AG08395 (cell line): ENCODE measurements around the gene DPF3.
"Not testable (repeated sequence)": the region's sequence is repeated elsewhere in the genome, so short reads cannot be mapped to it uniquely, and the experiment has no call there.

Experiments used
- DNase-seq: peaks from one replicate; pipeline ENCODE4 v3.0.0; 2012; ENCODE audit warnings: mixed read lengths, low spot score

DPF3 gene

DNA sequence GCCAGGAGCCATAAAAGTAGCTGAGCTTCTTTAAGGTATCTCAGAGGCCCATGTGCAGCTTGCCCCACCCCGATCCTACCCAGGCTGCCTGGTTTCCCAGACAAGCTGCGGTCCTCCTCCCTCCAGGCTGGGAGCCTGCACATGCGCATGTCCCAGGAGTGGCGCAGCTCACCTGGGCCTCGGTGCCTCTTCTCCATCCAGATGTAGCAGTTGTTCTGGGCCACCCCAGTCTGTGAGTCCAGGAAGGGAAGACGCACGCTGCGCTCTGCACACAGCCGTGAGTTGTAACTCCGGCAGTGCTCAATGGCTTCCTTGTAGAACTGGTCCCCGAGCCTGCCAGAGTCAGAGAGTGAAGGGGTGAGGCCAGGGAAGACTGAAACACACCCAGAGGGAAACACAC, 122.3 kb downstream of the DPF3 start:
- no peak for DNase-seq

DNA sequence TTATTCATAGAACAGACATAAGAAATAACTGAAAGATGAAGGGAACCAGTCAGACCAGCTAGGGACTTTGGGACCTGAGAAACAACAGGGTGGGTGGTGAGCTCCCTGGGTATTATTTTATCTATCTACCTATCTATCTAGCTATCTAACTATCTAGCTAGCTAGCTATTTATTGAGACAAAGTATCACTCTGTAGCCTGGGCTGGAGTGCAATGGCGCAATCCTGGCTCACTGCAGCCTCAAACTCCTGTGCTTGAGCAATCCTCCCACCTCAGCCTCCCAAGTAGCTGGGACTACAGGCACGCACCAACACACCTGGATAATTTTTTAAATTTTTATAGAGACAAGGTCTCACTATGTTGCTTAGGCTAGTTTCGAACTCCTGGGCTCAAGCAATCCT, 127.6 kb downstream of the DPF3 start:
- no peak for DNase-seq

DNA sequence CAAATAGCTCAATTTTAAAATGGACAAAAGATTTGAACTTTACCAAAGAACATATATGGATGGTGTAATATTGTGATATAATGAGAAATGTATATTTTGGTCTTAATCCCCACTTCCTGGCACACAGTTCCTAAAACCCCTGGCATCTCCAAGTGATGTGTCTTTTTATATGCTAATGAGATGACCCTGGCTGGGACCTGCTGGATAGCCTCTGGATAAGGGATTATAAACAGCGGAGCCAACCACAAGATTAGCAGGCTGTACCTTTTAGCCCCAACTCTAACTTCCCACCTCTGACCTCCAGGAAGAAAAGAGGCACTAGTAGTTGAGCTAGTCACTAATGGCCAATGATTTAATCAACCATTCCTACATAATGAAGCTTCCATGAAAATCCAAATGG, 130.0 kb downstream of the DPF3 start:
- no peak for DNase-seq

DNA sequence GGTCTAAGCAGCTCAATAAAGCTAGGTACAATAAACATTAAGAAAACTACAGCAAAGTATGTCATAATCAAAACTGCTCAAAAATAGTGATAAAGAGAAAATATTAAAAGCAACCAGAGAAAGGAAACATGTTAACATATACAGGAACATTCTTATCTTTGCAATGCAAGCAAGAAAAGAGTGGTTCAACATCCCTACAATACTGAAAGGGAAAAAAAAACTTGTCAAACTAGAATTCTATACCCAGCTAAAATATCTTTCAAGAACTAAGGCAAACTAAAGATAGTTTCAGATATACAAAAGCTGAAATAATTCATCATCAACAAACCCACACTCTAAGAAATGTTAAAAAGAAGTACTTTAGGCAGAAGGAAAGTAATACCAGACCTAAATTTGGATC, 134.2 kb downstream of the DPF3 start:
- no peak for DNase-seq

DNA sequence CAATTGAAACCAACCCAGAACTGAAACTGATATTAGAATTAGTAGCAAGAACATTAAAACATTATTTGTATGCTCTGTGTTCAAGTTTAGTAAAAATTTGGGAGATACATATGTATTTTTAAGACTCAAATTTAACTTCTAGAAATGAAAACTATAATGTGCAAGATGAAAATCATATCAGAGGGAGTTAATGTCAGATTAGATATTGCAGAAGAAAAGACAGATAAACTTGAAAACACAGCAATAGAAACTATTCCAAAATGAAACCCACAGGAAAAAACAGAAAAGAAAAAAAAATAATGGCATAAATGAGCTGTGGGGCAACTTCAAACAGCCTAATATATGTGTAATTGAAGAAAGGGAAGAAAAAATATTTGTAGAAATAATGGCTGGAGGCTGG, 134.9 kb downstream of the DPF3 start:
- DNase-seq: no peak

DNA sequence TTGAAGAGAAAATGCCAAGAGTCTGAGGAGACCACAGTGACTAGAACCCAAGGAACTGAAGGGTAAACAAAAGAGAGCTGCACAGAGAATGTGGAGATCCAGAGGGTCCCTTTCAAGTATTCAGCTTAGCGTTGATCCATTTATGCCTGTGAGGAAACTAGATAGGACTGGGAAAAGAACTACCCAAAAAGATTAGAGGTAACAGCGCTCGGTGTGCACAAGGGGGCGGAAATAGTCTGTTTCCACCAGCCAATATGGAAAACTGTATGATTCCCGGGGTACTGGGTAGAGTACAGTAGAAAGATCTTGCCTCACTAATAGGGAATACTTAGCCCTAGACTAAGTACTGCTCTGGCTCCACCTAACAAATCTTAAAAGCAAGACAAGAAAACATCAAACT, 135.5 kb downstream of the DPF3 start:
- no peak for DNase-seq

DNA sequence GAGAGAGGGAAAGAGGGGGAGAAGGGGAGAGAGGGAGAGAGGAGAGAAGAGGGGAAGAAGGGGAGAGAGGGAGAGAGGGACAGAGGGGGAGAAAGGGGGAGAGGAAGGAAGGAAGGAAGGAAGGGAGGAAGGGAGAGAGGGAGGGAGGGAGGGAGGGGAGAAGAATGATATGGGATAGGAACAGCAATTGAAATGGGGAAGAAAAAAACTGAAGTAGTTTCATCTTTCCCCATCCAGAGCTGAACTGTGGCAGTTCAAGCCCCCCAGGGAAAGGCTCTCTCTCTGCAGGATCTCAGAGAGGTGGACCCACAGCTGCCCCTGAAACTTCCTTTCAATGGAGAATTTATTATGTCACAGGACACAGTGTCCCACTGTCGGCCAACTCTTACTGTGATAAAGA, 136.9 kb downstream of the DPF3 start:
- DNase-seq: no peak

DNA sequence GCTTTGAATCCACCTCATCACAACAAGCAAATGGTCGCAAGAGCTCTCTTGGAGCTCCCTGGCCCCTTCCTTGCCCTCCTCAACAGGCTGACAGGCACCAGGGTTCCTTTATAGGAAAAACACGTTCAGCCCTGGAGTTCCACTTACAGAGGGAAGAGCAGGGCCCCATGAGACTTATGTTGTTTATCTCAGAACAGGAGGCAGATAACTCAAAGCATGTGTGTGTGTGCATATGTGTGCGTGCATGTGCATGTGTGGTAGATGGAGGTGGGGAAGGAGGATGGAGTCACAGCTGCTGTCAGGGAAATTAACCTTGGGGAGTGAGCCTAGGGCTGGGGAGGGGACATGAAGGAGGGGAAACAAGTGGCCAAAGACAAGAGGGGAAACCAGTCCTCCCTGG, 138.1 kb downstream of the DPF3 start:
- DNase-seq: no peak

DNA sequence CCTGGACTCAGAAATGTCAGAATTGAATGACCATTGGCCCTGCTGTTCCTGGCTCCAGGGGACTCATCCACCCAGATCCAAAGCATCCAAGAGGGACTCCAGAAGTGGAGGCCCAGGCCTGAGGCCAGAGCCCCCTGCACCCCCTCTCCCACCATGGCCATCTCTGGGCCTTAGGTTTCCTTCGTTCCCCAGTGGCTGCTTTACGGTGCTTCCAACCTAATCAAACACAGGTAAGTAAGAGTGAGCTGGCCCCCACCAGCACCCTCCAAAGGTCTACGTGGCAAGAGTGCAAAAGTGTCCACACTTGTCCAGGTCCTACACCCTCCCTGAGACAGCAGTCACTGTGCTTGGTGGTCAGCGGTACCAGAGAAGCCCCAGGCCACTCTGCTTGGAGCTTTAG, 139.0 kb downstream of the DPF3 start:
- DNase-seq: no peak

DNA sequence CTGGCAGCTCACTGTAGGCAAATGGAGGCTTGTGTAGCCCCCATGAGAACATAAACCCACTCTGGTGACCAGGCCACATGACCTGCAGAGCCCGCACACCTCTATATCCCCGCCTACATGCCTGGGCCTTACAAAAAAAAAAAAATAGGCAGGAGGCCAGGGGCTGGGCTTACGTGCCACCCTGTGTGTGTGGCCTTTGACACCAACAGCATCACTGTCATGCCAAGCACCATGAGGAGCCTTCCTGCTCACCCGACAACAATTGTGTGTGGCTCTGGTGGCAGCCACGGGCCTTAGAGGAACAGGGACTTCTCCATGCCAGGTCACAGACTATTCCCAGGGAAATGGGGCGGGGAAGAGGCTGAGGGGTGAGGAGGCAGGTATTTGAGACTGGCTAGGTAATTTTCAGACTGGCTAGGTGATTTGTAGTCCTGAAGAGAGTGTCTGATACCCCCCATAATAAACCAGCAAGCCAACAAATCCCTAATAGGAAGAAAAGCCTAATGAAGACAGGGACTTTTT, 140.0 kb downstream of the DPF3 start:
- DNase-seq: no peak

DNA sequence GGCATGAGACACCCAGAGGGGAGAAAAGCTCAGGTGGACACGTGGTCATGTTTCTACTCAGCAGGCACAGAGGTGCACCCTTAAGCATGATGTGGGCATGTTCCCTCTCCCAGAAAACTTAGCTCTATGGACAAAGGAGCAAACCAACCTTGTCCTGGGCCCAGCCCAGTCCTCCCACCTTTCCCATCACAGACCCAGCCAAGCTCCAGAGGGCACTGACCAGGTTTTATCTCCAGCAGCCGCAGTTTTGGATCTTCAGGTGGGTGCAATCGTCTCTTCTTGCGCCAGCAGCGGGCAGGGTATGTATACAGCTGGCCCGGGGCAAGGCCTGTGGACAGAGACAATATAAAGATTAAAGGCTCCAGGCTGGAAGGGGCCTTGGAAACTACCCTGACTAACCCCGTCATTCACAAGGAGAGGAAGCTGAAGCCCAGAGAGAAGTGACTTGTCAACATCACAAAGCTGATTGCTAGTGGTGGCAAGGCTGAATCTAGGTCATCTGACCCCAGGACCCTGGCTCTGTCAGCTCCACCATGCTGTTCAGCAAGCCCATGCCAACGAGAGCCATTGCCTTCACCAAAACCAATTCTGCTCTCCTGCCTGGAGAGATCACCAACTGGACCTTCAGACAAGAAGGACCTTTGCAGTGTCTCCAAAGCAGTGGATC, 140.7 kb downstream of the DPF3 start:
- DNase-seq: no peak

DNA sequence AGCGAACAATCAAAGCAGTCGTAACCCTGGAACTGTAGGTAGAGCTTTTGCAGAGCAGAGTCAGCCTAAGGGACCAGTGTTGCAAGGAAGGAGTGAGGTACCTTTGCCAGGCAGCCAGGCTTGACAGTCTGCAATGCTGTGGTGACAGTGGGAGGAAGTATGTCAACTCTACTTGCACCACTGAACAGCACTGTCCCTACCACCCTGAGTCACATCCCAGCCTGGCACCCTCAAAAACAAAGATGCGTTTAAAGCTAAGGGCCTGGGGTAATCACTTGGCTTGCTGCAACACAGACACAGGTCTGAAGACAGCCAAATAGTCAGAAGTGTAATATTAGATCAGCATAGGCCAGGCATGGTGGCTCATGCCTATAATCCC, 141.9 kb downstream of the DPF3 start:
- DNase-seq: no peak

DNA sequence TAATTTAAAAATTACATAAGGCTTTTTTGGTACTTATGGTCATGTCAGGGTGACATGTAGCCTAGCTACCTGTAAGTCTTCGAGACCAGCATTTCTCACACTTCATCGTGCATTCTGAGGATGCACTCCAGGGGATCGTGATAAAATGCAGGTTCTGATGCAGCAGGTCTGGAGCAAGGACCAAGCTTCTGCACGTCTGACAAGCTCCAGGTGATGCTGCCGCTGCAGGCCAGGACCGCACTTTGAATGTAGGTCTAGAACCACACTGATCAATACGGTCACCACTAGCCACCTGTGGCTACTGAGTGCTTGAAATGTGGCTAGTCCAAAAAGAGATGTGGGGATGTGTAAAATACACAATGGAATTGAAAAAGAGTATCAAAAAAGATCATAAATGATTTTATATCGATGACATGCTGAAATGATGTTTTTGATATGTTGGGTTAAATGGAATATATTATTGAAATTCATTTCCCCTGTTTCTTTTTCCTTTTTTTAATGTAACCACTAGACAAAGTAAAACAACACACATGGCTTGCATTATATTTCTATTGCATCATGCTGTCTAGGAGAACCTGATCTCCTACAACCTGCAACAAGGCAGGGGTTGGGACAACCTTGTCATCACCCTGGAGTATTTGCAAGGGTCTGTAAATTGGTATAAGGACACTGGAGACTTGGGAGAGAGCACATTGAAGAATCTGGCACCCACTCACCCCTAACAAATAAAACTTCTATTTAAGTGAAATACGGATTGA, 142.4 kb downstream of the DPF3 start:
- DNase-seq: no peak

DNA sequence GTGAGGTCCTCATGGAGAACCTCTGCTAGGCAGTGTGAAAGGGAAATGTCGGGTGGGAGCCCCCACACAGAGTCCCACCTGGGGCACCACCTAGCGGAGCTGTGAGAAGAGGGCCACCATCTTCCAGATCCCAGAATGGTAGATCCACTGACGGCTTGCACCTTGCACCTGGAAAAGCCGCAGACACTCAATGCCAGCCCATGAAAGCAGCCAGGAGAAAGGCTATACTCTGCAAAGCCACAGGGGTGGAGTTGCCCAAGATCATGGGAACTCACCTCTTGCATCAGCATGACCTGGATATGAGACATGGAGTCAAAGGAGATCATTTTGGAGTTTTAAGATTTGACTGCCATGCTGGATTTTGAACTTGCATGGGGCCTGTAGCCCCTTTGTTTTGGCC, 145.0 kb downstream of the DPF3 start:
- DNase-seq: not testable (repeated sequence)

DNA sequence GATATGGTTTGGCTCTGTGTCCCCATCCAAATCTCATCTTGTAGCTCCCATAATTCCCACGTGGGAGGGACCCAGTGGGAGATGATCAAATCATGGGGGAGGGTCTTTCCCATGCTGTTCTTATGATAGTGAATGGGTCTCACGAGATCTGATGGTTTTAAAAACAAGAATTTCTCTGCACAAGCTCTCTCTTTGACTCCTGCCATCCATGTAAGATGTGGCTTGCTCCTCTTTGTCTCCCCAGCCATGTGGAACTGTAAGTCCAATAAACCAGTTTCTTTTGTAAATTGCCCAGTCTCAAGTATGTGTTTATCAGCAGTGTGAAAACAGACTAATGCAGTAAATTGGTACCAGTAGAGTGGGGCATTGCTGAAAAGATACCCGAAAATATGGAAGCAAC, 146.2 kb downstream of the DPF3 start:
- DNase-seq: no peak

DNA sequence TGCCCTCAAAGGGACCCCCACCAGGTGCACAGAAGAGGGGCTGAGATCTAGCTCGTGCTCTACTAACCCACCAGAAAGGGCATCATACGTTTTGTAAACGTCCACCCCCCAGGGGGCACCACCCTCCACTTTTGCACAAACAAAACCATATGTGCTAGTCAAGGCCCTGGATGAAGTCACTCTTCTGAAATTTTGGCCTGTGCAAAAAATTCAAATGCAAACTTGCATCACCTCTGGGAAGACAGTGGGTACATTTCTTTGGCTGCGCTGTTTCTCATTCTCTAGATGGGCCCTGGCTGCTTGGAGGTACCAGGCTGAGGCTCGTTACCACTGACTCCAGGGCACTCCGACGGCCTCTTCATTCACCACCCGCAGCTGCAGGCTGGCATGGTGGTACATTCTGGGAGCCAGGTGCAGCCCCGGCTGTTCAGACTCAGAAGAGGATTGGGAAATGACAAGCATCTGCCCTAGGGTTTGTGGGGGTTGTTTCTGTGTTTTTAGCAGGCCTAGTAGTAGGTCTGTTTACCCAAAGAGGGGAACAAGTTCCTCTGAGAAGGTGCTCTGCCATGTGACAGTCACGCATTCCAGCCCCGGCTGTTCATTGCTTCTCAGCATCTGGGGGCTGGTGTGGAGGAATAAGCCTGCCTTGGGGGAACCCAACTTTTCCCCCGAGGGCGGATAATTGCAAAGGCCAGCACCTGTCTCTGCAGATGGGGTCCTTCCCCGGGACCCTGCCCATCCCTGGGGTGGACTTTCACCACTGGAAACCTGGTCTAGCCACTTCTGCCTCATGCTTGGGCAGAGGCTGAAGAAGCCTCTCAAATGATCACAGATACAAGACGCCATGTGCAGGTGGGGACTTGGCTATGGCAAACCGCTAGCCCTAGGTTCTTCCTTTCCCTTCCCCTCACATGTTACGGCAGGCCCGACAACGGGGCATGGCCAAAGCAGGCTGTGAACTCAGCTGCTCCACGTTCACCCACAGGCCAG, 147.6 kb downstream of the DPF3 start:
- peak; percentile 71 for DNase-seq

DNA sequence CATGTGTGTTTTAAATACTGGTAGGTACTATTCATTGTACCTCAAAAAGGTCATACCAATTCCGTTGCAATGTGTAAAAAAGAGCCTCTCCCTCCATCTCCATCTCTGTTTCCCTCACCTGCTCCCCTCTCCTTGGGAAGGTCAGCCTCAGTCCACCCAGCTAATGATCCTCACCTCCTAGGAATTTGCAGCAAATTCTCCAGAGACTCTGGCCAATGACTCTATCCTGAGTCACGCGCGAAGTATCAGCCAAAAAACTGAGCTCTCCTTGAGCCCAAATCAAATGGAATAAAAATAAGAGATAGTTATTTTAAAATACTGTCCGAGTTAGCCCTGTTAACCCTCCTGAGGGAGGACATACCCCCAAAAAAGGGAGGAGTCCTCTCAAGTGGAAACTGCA, 148.4 kb downstream of the DPF3 start:
- peak; percentile 82 for DNase-seq

DNA sequence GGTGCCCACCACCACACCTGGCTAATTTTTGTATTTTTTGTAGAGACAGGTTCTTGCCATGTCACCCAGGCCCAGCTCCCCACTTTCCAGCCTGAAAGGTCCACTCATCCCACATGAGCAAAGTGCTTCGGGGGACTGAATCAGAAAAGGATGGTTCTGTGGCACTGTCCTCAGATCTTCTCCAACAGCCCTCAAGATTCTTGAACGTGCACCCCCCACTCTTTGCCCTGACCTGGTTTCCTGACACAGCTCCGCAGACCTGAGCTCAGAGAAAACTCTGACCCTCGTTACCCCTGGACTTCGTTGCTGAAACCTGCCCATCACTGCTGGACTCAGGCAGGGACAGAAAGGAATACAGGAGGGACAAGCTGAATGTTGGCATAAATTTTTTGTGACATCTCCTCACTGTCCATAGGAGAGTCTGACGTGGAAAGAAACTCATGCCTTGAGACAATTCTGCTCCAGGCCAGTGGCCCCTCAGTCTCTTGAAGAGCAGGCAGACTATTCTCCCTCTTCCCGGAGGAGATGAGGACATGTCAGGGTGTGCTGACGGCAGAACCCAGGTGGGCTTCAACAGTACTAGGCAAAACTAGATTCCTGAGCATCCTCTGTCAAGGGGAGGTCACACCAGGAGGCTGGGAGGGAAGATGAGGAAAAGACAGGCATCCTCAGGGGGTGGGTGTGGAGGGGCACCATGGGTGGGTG, 149.3 kb downstream of the DPF3 start:
- DNase-seq: no peak

DNA sequence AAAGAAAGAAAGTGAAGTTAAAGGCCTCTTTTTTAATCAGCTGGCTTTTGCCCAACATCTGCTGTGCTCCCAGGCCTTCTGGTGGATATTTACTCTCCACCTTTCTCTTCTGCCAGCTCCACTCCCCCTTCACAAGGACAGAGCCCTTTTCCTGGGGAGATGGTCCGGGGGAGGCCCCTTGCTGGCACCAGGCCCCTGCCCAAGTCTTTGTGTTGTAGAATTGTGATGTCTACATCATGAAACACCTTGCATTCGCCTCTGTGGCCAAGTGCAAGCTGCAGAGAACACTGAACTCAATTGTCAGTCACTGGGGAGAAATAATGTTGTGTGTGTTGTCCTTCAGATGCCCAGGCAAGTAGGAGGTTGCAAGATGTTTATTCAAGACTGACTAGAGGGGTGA, 150.3 kb downstream of the DPF3 start:
- DNase-seq: no peak

DNA sequence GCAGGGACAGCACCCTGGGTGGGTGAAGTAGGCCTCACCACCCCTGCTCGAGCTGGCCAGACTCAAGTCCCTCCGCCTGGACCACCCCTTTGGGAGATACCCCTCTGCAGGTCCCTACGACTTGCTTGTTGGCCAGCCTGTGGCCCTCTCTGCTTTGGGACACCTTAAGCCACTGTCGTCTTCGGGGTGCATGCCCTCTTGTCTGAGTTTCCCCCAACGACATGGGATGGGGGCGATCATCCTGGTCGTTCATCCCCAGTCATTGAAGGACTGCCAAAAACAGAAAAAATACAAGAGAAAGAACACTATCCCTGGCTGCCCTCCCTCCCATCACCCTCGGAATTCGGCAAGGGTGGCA, 151.1 kb downstream of the DPF3 start:
- DNase-seq: no peak

DNA sequence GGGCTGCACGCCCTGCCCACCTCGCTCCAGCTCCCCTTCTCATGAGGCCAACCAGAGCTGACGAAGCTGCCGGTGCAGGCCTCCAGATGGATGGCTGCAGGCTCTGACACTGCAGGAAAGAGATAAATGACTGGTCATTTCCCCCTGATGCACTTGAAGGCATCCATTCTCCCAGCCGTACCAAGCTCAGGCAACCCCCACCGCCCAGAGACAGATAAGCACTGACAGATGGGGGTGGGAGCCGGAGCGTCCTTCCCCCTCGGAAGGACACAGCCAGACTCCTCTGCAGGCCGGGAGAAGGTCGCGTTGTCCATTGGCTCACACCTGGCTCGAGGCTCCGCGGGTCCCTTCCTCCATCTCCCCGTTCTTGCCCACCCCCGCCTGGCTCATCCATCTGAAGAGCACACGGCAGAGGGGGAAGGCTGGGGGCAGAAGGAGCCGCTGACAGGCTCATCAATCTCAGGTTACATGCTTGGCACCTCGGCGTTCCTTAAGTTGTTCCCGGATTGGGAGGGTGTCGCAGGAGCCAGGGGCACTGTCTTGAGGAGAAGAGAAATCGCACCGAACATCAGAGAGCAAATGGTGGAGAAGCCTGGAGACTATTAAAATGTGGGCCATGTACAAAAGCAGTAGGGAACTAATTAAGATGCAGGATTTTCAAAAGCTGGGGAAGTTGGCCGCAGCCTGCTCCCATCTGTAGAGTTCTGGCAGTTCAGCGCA, 151.6 kb downstream of the DPF3 start:
- no peak for DNase-seq

DNA sequence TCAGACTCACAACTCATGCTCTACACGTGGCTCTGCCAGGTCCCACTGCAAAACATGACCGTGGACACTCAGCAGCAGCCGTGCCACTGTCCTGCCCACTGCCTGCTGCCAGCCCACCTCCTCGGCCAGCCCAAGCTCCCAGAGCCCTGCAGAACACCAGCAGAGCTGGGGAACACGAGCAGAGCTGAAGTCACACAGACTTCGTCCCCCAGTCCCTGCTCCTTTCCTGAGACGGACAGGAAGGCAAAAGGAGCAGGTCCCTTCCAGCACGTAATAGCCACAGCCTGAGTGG, 152.1 kb downstream of the DPF3 start:
- no peak for DNase-seq
